Stimulated activated CD4-positive, alpha-beta T cell treated with anti-CD3 and anti-CD28 coated beads, Interleukin-1b, Interleukin-23, amount 100 ng/mL, for 48 hours (primary cell): ENCODE measurements around the gene POLG2.
A peak's percentile ranks its signal among the peaks of the same experiment; 100 is the strongest.

Source experiments
- DNase-seq: peaks from one replicate; pipeline ENCODE4 v3.0.0-alpha.2; 2020

The POLG2 gene

GRCh38 chr17:64496786-64497564 lies at the start of gene POLG2:
Gene POLG2 (minus strand): TSS chr17:64497054. CDS start chr17:64496968, 86 bp downstream.
- DNase-seq: peak; percentile 95

GRCh38 chr17:64544742-64545141 lies 47.9 kb upstream of the POLG2 start:
- DNase-seq: no peak

- no peak for DNase-seq
Observed at GRCh38 chr17:64540118-64540776, 43.4 kb upstream of the POLG2 start.

GRCh38 chr17:64538508-64539130 lies 41.8 kb upstream of the POLG2 start:
- no peak for DNase-seq

- no peak for DNase-seq
Observed at GRCh38 chr17:64537488-64537887, 40.6 kb upstream of the POLG2 start.

- no peak for DNase-seq
Observed at GRCh38 chr17:64536913-64537312, 40.1 kb upstream of the POLG2 start.

- DNase-seq: no peak
Observed at GRCh38 chr17:64535357-64535756, 38.5 kb upstream of the POLG2 start.

- DNase-seq: no peak
Observed at GRCh38 chr17:64534187-64534586, 37.3 kb upstream of the POLG2 start.

GRCh38 chr17:64533784-64534183 lies 36.9 kb upstream of the POLG2 start:
- DNase-seq: no peak

- DNase-seq: no peak
Observed at GRCh38 chr17:64532409-64532808, 35.6 kb upstream of the POLG2 start.

GRCh38 chr17:64531955-64532371 lies 35.1 kb upstream of the POLG2 start:
- no peak for DNase-seq

GRCh38 chr17:64529221-64529620 lies 32.4 kb upstream of the POLG2 start:
- no peak for DNase-seq

- DNase-seq: no peak
Observed at GRCh38 chr17:64527914-64528313, 31.1 kb upstream of the POLG2 start.

GRCh38 chr17:64520359-64520758 lies 23.5 kb upstream of the POLG2 start:
- no peak for DNase-seq

- DNase-seq: no peak
Observed at GRCh38 chr17:64519601-64520000, 22.7 kb upstream of the POLG2 start.

GRCh38 chr17:64515829-64516228 lies 19.0 kb upstream of the POLG2 start:
- no peak for DNase-seq

- no peak for DNase-seq
Observed at GRCh38 chr17:64515419-64515818, 18.6 kb upstream of the POLG2 start.

GRCh38 chr17:64509179-64509578 lies 12.3 kb upstream of the POLG2 start:
- no peak for DNase-seq

GRCh38 chr17:64508683-64509082 lies 11.8 kb upstream of the POLG2 start:
- DNase-seq: no peak

- peak; percentile 44 for DNase-seq
Observed at GRCh38 chr17:64507413-64507782, 10.5 kb upstream of the POLG2 start.

GRCh38 chr17:64506576-64507412 lies 9.9 kb upstream of the POLG2 start, which contains the start of gene CEP95:
Gene CEP95 (plus strand): TSS chr17:64506977. CDS start chr17:64507098, 121 bp downstream.
- peak; percentile 96 for DNase-seq

- DNase-seq: peak; percentile 98
Observed at GRCh38 chr17:64506201-64506575, 9.3 kb upstream of the POLG2 start, which contains the start of gene DDX5. Gene DDX5 (minus strand): TSS chr17:64506289. CDS start chr17:64506119, 170 bp downstream.
